Stimulated activated CD4-positive, alpha-beta T cell treated with anti-CD3 and anti-CD28 coated beads, Interleukin-15, amount 100 ng/mL, for 48 hours (primary cell): ENCODE data around the gene RETREG1.

Experiments used
- DNase-seq, 2 donors: peaks; one replicate each; pipeline ENCODE4 v3.0.0-alpha.2; 2020; ENCODE audit warnings: low read depth in 2 of 2

RETREG1 gene

GRCh38 chr5:16580382-16580781 is 36.4 kb downstream of the RETREG1 start:
- no peak for DNase-seq

GRCh38 chr5:16579142-16579847 is 37.5 kb downstream of the RETREG1 start:
- no peak for DNase-seq

GRCh38 chr5:16578474-16578883 is 38.3 kb downstream of the RETREG1 start:
- DNase-seq: no peak

- no peak for DNase-seq
These were observed 39.1 kb downstream of the RETREG1 start for GRCh38 chr5:16577677-16578076.

- DNase-seq: no peak
These were observed 41.7 kb downstream of the RETREG1 start for GRCh38 chr5:16574789-16575721.

GRCh38 chr5:16573401-16573800 is 43.4 kb downstream of the RETREG1 start:
- DNase-seq: no peak

- DNase-seq: no peak
These were observed 44.3 kb downstream of the RETREG1 start for GRCh38 chr5:16572289-16573015.

- DNase-seq: no peak
These were observed 45.8 kb downstream of the RETREG1 start for GRCh38 chr5:16571016-16571415.

GRCh38 chr5:16570121-16570815 is 46.5 kb downstream of the RETREG1 start:
- no peak for DNase-seq

GRCh38 chr5:16568875-16569580 is 47.8 kb downstream of the RETREG1 start:
- no peak for DNase-seq

- DNase-seq: no peak
These were observed 49.4 kb downstream of the RETREG1 start for GRCh38 chr5:16567365-16567764.

GRCh38 chr5:16565118-16565517 is 51.7 kb downstream of the RETREG1 start:
- DNase-seq: no peak

- DNase-seq: no peak
These were observed 52.4 kb downstream of the RETREG1 start for GRCh38 chr5:16564248-16564867.

- no peak for DNase-seq
These were observed 53.1 kb downstream of the RETREG1 start for GRCh38 chr5:16563686-16564085.

- no peak for DNase-seq
These were observed 55.1 kb downstream of the RETREG1 start for GRCh38 chr5:16561660-16562059.

GRCh38 chr5:16559702-16560101 is 57.1 kb downstream of the RETREG1 start:
- no peak for DNase-seq

GRCh38 chr5:16558984-16559629 is 57.7 kb downstream of the RETREG1 start:
- DNase-seq: no peak

- DNase-seq: no peak
These were observed 59.3 kb downstream of the RETREG1 start for GRCh38 chr5:16557477-16557876.

GRCh38 chr5:16554110-16554509 is 62.7 kb downstream of the RETREG1 start:
- DNase-seq: no peak
